Peyer's patch (tissue), 4 donors: Measurements from ENCODE around the gene ACAP2. TPM values are rescaled to one million over a fixed set of nuclear protein-coding genes. Genes with fewer than 3 reads are reported as not detected.

Source experiments
- DNase-seq, 3 donors: peaks; one replicate each; pipeline ENCODE4 v3.0.0-alpha.2; 2017 to 2019
- H3K27ac ChIP-seq, 4 donors: fragments of 200-600 bp; sonication (generic); one replicate each; pipeline ENCODE4 v1.5.1; 2016 to 2019
- H3K27me3 ChIP-seq, 2 donors: fragments of 200-600 bp; sonication (generic); one replicate each; pipeline ENCODE4 v1.5.1; 2019
- H3K36me3 ChIP-seq, 3 donors: fragments of 200-600 bp; sonication (generic); one replicate each; pipeline ENCODE4 v1.5.1; 2016 to 2019
- H3K4me1 ChIP-seq, 4 donors: fragments of 200-600 bp; sonication (generic); one replicate each; pipeline ENCODE4 v1.5.1; 2016 to 2019
- H3K4me3 ChIP-seq, 4 donors: fragments of 200-600 bp; sonication (generic); 1 replicate in 3 of 4; 2 replicates in 1 of 4; pipeline ENCODE4 v1.5.1; 2016 to 2019; ENCODE audit warnings: mild to moderate bottlenecking in 1 of 4
- H3K9me3 ChIP-seq, 4 donors: fragments of 200-600 bp; sonication (generic); one replicate each; pipeline ENCODE4 v1.5.1; 2016 to 2019; ENCODE audit warnings: mild to moderate bottlenecking in 1 of 4
- POLR2A ChIP-seq, 2 donors: fragments of 450-650 bp; IDR thresholded peaks; one replicate each; pipeline ENCODE4 v1.5.1; 2017; ENCODE audit warnings: antibody characterized with exemption in 2 of 2, mild to moderate bottlenecking in 2 of 2, moderate library complexity in 2 of 2
- total RNA-seq, 4 donors: library from RNA; depleted of rRNA; stranded (reverse); fragments of >200 nt; gene quantifications; one replicate each; pipeline ENCODE4 v1.1.0, GENCODE V29; 2016
- TF ChIP-seq, protein P1 (sequence below), 6 experiments: fragments of 450-650 bp in 4 of 6; fragments of 200-600 bp in 2 of 6; sonication (generic) in 1 of 6; IDR thresholded peaks; one replicate each; pipeline ENCODE4 v1.5.1; 2017 to 2019; ENCODE audit warnings: antibody characterized with exemption in 6 of 6, mild to moderate bottlenecking in 3 of 6, moderate library complexity in 1 of 6

Gene ACAP2
- total RNA-seq, 4 donors from 2014 or later = 63.7 to 96.6 (median 65.9) TPM

GRCh38 chr3:195247863-195248189 is 195.0 kb downstream of the ACAP2 start:
- TF ChIP-seq, protein P1, sequence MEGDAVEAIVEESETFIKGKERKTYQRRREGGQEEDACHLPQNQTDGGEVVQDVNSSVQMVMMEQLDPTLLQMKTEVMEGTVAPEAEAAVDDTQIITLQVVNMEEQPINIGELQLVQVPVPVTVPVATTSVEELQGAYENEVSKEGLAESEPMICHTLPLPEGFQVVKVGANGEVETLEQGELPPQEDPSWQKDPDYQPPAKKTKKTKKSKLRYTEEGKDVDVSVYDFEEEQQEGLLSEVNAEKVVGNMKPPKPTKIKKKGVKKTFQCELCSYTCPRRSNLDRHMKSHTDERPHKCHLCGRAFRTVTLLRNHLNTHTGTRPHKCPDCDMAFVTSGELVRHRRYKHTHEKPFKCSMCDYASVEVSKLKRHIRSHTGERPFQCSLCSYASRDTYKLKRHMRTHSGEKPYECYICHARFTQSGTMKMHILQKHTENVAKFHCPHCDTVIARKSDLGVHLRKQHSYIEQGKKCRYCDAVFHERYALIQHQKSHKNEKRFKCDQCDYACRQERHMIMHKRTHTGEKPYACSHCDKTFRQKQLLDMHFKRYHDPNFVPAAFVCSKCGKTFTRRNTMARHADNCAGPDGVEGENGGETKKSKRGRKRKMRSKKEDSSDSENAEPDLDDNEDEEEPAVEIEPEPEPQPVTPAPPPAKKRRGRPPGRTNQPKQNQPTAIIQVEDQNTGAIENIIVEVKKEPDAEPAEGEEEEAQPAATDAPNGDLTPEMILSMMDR (IDR thresholded peaks at IDR 0.05) = no peak
- no peak for TF ChIP-seq POLR2A (IDR thresholded peaks at IDR 0.05)
- Histone ChIP-seq H3K9me3 (no peaks in the 10 kb centered on the region), H3K4me3 (no peak overlapping the region), H3K27me3 (no peaks in the 10 kb centered on the region), H3K36me3 (no peaks in the 10 kb centered on the region), H3K4me1 (no peaks in the 10 kb centered on the region), H3K27ac (no peak overlapping the region)
- peak in 2 of 3 donors; percentile 6 to 8 for DNase-seq

DNA sequence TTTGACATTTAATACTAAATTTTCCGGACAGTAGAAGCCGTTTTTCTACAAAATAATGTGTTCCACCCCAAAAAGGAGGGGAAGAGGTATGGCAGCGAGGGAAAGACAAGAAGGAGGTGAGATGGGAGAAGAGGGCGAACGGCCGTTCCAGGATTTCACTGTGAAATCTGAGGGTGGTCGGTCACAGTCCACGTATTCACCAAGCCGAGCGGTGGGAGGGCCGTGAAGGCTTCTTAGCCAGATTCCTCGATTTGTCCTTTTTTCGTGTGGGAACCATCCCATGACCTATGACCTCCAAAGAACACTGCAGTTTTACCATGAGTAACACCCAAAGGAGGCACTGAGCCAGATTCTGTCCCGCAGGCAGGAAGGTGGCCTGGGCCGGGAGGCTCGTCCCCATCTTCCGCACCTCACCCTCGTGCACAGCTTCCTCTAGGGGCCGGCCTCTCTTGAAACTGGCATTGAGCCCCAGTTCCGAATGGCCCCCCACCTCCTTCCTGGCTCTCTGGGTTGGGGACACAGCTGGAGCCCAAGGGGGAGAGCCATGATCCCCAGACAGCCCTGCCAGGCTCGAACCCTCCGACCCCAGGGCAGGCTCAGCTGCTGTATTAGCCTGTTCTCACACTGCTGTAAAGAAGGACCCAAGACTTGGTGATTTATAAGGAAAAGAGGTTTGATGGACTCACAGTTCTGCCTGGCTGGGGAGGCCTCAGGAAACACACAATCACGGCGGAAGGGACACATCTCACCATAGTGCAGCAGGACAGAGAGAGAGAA is 195.5 kb downstream of the ACAP2 start:
- DNase-seq = peak in 1 of 3 donors; percentile 42
- no peaks in the 10 kb centered on the region for H3K36me3 ChIP-seq
- no peaks in the 10 kb centered on the region for H3K4me1 ChIP-seq
- no peak overlapping the region for H3K27ac ChIP-seq
- H3K27me3 ChIP-seq = no peaks in the 10 kb centered on the region
- no peaks in the 10 kb centered on the region for H3K9me3 ChIP-seq
- no peak overlapping the region for H3K4me3 ChIP-seq
- no peak for TF ChIP-seq POLR2A (IDR thresholded peaks at IDR 0.05)
- TF ChIP-seq, protein P1 (IDR thresholded peaks at IDR 0.05) = no peak

DNA sequence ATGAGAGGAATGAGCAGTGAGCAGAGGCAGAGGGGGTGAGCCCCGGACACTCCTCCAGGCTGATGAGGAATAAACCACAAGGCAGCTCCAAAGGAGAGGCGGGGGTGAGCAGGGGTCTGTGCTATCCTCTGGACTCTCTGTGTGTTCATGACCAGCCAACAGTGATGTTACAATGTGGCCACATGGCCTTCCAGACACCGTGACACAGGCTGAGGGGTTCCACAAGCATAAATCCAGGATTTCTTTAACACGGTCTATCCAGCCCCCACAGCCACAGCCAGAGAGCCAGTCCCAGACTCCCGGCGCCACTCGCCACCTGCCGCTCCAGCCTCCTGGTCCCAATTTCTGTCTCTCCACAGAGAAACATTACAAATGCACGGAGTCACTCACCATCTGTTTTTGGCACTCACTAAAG is 196.2 kb downstream of the ACAP2 start:
- Histone ChIP-seq H3K27ac (no peak overlapping the region), H3K27me3 (no peaks in the 10 kb centered on the region)
- peak in 1 of 3 donors; percentile 19 for DNase-seq

GRCh38 chr3:195245531-195245951 is 197.3 kb downstream of the ACAP2 start:
- Histone ChIP-seq H3K4me3 (no peak overlapping the region), H3K9me3 (no peaks in the 10 kb centered on the region), H3K27me3 (no peaks in the 10 kb centered on the region), H3K4me1 (no peaks in the 10 kb centered on the region), H3K36me3 (no peaks in the 10 kb centered on the region), H3K27ac (no peak overlapping the region)
- peak in 1 of 3 donors; percentile 34 for DNase-seq
- TF ChIP-seq POLR2A (IDR thresholded peaks at IDR 0.05) = no peak
- TF ChIP-seq, protein P1 (IDR thresholded peaks at IDR 0.05) = no peak

More for the DNA sequence above, 196.2 kb downstream of the ACAP2 start:
- H3K9me3 ChIP-seq = no peaks in the 10 kb centered on the region
- no peak for TF ChIP-seq POLR2A (IDR thresholded peaks at IDR 0.05)
- TF ChIP-seq, protein P1 (IDR thresholded peaks at IDR 0.05) = no peak
- no peaks in the 10 kb centered on the region for H3K4me1 ChIP-seq
- H3K36me3 ChIP-seq = no peaks in the 10 kb centered on the region
- no peak overlapping the region for H3K4me3 ChIP-seq

DNA sequence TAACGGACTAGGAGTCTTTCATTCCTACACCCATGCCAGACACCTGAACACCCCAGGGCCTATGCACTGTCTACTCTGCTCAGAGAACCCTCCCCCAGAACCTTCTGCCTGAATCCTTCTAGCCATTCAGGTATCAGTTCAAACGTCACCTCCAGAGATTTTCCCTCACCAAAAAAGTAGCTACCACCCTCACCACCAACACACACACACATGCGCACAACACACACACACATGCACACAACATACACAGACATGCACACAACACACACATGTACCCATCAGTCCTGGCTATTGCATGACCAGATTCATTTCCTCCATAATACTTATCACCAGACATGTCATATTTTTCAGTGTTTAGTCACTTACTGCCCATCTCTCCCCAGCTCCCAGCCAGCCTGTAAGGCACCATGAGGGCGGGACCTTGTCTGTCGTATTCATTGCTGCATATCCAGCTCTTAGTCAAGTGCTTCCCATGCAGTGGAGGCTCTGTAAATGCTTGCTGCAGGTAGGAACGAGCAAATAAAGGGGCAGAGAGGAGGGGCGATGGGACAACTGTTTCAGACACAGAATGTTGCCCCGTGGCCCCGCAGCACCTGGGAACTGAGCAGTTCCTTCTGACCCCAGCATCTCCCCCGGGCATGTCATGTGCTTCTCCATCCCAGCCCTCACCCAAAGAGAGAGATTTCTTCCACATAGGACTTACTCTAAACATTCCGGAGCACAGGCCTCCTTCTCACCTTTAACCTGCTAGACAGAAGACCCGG is 201.0 kb downstream of the ACAP2 start:
- no peaks in the 10 kb centered on the region for H3K36me3 ChIP-seq
- H3K9me3 ChIP-seq = no peaks in the 10 kb centered on the region
- peak in 1 of 3 donors; percentile 32 for DNase-seq
- no peak for TF ChIP-seq POLR2A (IDR thresholded peaks at IDR 0.05)
- TF ChIP-seq, protein P1 (IDR thresholded peaks at IDR 0.05) = no peak
- H3K27ac ChIP-seq = no peak overlapping the region
- peaks cover 0 to 14% (median 0%) of the 10 kb centered on the region in 4 donors for H3K4me1 ChIP-seq
- H3K27me3 ChIP-seq = no peaks in the 10 kb centered on the region
- H3K4me3 ChIP-seq = no peak overlapping the region
